Right renal cortex interstitium (tissue), 3 donors: ENCODE measurements around the gene QRICH2. TPM values are rescaled to one million over a fixed set of nuclear protein-coding genes. Genes with fewer than 3 reads are reported as not detected.
"Not testable (repeated sequence)": the region's sequence is repeated elsewhere in the genome, so short reads cannot be mapped to it uniquely, and the experiment has no call there.

Experiments used
- DNase-seq, 3 donors: peaks; one replicate each; pipeline ENCODE4 v3.0.0-alpha.2; 2013; ENCODE audit warnings: low read depth in 3 of 3, low spot score in 2 of 3
- polyA plus RNA-seq, 3 donors: library from polyadenylated mRNA; unstranded; fragments of 120-200 nt; gene quantifications; one replicate each; pipeline ENCODE4 v1.2.1, GENCODE V29; 2013; ENCODE audit not compliant: insufficient read length in 3 of 3

The QRICH2 gene, protein sequence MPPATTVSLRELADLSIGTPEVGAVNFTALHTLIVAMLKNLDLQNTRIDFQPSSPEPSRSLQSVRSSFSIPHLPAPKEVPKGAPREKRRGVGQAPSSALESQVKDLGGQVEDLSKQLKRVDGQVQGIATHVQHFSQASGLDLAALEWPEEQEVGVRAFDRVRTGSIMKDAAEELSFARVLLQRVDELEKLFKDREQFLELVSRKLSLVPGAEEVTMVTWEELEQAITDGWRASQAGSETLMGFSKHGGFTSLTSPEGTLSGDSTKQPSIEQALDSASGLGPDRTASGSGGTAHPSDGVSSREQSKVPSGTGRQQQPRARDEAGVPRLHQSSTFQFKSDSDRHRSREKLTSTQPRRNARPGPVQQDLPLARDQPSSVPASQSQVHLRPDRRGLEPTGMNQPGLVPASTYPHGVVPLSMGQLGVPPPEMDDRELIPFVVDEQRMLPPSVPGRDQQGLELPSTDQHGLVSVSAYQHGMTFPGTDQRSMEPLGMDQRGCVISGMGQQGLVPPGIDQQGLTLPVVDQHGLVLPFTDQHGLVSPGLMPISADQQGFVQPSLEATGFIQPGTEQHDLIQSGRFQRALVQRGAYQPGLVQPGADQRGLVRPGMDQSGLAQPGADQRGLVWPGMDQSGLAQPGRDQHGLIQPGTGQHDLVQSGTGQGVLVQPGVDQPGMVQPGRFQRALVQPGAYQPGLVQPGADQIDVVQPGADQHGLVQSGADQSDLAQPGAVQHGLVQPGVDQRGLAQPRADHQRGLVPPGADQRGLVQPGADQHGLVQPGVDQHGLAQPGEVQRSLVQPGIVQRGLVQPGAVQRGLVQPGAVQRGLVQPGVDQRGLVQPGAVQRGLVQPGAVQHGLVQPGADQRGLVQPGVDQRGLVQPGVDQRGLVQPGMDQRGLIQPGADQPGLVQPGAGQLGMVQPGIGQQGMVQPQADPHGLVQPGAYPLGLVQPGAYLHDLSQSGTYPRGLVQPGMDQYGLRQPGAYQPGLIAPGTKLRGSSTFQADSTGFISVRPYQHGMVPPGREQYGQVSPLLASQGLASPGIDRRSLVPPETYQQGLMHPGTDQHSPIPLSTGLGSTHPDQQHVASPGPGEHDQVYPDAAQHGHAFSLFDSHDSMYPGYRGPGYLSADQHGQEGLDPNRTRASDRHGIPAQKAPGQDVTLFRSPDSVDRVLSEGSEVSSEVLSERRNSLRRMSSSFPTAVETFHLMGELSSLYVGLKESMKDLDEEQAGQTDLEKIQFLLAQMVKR (N-terminal part only)
- polyA plus RNA-seq: 1 to 10 TPM; 4.2 to 5.0 (median 5.0) TPM

- no peak for DNase-seq
Measured at GRCh38 chr17:76307966-76308338, at the start of gene QRICH2. Gene QRICH2 (minus strand): TSS chr17:76308276. CDS start chr17:76307998, 278 bp downstream.

DNA sequence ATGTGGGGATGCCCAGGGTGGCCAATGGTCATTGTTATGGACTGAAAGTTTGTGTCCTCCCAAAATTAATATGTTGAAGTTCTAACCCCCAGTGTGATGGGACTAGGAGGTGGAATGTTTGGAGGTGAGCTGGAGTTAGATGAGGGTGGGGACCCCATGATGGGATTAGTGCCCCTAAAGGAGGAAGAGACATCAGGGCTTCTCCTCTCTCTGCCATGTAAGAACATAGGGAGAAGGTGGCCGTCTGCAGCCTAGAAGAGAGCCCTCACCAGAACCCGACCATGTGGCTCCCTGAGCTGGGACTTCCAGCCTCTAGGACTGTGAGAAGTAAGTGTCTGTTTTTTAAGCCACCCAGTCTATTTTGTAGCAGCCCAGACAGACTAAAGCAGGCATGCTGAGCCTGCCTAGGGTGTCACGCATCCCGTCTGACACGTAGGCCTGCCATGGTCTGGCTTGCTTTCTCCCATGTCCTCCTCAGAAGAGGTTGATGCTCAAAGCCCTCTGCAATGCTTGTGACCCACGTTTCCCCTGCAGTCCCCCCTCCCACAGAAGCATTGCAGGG lies 49.6 kb upstream of the QRICH2 start:
- DNase-seq: no peak

DNA sequence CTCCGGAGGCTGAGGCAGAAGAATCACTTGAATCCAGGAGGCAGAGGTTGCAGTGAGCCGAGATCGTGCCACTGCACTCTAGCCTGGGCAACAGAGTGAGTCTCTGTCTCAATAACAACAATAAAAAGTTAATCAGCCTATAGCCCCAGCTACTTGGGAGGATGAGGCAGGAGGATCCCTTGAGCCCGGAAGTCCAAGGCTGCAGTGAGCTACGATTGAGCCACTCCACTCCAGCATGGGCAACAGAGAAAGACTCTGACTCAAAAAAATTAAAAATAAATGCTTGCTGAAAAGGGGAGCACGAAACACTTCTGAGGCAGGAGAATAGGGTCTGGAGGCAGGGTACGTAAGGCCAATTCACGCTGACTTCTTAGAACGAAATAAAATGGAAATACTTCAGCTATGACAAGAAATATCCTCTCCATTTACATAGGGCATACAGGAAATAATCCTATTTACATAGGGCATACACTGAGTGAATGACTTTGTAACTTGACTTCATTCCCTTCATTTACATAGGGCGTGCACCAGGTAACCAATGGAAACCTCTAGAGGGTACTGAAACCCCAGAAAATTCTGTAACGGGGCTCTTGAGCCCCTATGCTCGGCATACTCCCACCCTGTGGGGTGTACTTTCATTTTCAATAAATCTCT lies 48.9 kb upstream of the QRICH2 start:
- no peak for DNase-seq

GRCh38 chr17:76354747-76355310 lies 46.8 kb upstream of the QRICH2 start:
- no peak for DNase-seq

GRCh38 chr17:76354317-76354729 lies 46.2 kb upstream of the QRICH2 start:
- no peak for DNase-seq

DNA sequence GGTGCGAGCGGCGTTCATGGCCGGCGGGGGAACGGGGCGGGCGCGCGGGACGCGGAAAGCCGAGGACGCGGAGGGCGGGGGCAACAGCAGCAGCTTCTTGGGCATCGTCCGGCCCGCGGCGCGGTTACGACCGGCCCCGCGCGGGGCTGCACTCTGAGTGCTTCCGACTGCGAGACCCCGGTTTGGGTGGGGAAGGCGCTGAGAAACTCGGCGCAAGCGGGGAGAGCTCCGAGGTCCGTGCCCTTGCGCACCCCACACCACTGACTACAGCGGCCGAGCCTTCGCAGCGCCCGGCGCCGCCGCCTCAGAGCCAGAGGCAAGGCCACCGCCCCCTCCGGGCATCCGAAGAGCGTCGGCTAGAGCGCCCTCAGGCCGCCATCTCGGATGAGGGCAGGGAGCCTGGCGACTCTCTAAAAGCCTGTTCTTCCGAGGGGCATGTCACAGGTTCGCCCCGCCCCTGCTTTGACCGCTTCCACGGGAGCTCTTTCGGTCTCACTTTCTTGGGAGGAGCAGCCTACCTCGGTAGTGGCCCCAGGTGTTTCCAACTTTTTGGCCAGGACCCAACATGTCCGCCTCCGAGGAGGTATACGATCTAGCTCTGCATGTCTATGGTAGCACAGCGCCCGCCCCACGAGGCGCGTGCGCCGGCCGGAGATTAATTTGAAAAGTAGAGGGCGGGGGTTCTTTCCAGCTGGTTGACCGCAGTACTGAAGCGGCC lies 45.7 kb upstream of the QRICH2 start, which contains the start of gene PRPSAP1:
Gene PRPSAP1, minus strand, starts transcription at position 318 of the 718 bp plus-strand sequence. Its CDS starts 213 bp downstream, at position 105.
- peak; percentile 87 to 91 (median 90) for DNase-seq

DNA sequence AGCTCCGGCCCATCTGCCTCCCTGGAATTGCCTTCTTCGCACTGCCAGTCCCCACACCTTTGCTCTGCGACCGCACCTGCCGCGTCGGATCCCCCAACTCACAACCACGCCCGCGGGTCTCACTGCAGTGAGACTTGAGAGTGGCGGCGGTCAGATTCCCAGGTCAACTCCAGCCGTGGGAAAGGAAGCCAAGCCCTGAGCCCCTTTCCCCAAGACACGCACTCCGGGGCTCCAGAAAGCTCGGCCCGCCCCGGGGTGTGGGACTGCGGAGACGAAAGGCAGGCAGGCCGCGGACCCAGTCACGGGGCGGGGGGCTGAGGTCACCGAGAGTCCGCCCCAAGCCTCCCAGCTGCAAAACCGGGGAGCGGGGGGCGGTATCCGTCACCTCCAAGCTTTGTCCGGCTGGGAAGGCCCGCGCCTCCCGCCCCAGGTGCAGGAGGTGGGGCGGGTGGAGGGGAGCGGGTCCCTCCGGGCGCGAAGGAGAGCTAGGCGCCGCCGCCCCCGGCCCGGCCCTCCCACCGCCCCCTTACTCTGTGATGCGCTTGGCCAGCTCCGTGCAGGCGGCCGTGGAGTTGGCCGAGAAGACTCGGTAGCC lies 45.0 kb upstream of the QRICH2 start:
- DNase-seq: no peak

- DNase-seq: no peak
Measured at GRCh38 chr17:76351526-76352071, 43.5 kb upstream of the QRICH2 start.

DNA sequence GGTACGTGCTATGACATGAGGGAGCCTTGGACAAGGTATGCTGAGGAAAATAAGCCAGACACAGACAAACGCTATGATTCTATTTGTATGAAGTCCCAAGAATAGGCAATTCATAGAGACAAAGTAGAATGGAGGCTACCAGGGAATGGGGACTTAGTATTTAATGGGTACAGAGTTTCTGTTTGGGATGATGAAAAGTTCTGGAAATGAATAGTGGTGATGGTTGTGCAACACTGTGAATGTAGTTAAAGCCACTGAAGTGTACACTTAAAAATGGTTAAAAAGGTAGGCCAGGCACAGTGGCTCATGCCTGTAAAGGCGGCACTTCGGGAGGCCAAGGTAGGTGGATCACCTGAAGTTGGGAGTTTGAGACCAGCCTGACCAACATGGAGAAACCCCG lies 42.4 kb upstream of the QRICH2 start:
- no peak for DNase-seq

- not testable (repeated sequence) for DNase-seq
Measured at GRCh38 chr17:76346936-76347335, 38.9 kb upstream of the QRICH2 start.

DNA sequence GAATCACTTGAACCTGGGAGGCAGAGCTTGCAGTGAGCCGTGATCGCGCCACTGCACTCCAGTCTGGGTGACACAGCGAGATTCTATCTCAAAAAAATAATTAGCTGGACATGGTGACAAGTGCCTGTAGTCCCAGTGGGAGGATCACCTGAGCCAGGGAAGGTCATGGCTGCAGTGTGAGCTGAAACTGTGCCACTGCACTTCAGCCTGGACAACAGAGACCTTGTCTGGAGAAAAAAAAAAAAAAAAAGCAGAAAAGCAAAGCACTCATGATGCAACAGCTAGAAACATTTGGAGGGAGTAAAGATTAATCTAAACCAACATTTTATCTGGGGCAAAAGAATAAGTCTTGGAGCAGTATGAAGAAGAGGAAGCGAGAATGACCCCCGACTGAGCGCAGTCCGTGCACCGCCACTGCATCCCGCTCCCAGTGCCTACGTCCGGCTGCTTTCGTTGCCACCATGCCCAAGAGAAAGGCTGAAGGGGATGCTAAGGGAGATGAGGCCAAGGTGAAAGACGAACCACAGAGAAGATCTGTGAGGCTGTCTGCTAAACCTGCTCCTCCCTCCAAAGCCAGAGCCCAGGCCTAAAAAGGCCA lies 37.4 kb upstream of the QRICH2 start:
- DNase-seq: no peak

GRCh38 chr17:76343106-76343505 lies 35.0 kb upstream of the QRICH2 start:
- no peak for DNase-seq

GRCh38 chr17:76341301-76341700 lies 33.2 kb upstream of the QRICH2 start:
- DNase-seq: no peak

- DNase-seq: no peak
Measured at GRCh38 chr17:76337413-76337777, 29.3 kb upstream of the QRICH2 start.

- DNase-seq: no peak
Measured at GRCh38 chr17:76336756-76337412, 28.8 kb upstream of the QRICH2 start.

DNA sequence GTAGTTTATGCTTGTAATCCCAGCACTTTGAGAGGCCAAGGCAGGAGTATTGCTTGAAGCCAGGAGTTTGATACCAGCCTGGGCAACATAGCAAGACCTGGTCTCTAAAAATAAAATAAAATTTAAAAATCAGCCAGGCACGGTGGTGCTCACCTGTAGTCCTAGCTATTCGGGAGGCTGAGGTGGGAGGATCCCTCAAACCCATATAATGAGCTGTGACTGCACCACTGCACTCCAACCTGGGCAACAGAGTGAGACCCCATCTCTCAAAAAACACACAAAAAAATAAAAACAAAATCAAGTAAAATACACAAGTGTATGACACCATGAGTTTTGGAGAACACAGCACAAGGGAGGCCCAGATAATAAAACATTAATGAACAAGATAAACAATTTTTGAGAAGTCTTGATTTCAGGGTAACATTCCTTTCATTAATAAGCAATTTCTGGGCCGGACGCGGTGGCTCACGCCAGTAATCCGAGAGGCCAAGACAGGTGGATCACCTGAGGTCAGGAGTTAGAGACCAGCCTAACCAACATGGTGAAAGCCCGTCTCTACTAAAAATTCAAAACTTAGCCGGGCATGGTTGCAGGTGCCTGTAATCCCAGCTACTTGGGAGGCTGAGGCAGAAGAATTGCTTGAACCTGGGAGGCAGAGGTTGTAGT lies 27.8 kb upstream of the QRICH2 start:
- DNase-seq: no peak
